NK-92 treated with Interleukin-12 subunit alpha and Interleukin-12 subunit beta, amount 100 ng/mL, for 24 hours (cell line): ENCODE data around the gene OTX1.

Experiments
- DNase-seq: peaks from one replicate; lab custom pipeline; 2025; lab: John Stamatoyannopoulos, UW

The OTX1 gene

DNA sequence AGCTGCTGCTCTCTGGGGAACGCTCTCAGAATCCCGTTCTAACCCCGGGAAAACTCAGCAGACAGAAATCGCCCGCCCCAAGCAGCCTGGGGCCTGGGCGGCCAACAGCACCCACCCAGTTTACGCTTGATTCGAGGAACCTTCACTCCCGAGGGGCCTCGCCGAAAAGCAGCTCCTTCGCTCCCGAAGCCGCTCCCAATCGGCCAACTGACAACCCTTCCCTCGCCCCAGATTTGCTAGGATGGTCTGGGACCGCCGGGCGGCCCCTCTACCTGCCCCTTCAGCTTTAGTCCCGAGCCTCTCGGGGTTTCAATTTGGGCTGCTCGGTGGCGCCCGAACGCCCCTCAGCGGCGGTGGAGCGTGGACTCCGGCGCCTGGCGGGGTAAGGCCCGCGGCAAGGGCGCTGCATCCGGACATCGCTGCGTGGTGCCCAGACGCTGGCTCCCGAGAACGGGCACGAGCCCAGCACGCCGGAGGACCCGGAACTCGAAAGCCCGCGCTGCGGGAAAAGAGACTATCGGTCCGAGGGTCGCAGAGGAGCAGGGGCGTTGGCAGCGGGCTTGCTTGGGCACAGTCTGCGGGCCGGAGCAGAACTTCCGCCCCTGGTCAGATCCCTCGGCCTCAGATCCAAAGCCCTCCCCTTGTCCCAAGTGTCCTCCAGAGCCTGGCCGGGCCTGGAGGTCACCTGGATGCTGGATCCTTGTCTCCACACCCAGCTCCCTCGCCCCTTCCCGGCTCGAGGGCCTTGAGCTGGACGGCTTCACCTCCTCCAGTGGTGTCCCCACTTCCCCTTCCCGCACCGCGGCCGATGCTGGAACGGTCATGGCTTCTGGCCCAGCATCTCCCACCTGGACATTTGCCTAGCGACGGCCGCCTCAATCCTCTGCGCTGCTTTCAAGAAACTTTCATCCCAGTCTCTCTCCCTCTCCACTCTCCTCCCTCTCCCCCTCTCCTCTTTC is 3.0 kb upstream of the OTX1 start:
- no peak for DNase-seq

DNA sequence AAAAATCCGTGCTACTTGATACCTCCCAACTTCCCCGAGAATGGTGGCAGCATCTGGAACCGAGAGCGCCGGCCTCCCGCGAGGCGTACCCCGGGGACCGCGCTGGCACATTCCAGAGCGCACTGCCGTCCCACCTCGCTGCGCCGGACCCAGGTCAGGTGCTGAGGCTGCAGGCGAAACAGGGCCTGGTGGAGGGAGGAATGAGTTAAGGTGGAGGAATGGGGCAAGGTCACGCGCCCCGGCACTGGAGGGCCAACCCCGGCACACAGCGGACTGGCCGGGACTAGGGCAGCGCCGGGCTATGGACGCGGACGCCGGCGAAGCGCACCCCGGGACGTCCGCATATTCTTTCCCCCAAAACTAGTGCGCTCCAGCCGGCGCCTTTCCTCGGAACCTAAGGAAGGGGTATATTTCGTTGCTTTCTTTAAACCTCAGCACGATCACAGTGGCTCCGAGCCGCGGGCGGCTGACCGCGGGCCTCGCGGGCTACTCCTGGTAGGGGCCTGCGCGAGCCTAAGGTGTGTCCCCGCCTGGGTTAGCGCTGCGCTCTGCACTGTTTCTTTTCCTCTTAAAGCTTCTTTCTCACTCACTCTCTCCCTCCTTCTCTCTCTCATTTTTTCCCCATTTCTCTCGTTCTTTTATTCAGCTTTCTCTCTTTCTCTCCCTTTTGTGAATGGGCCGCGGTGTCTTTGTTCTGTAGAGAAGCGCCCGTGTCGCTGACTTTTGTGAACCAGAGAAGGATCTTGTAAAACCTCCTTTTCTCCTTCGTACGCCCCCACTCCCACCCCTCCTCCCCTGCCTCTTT is 2.1 kb upstream of the OTX1 start:
- DNase-seq: no peak

GRCh38 chr2:63049211-63049969 is 1.2 kb upstream of the OTX1 start:
- no peak for DNase-seq

- DNase-seq: no peak
Measured at GRCh38 chr2:63049970-63050333, 678 bp upstream of the OTX1 start.

DNA sequence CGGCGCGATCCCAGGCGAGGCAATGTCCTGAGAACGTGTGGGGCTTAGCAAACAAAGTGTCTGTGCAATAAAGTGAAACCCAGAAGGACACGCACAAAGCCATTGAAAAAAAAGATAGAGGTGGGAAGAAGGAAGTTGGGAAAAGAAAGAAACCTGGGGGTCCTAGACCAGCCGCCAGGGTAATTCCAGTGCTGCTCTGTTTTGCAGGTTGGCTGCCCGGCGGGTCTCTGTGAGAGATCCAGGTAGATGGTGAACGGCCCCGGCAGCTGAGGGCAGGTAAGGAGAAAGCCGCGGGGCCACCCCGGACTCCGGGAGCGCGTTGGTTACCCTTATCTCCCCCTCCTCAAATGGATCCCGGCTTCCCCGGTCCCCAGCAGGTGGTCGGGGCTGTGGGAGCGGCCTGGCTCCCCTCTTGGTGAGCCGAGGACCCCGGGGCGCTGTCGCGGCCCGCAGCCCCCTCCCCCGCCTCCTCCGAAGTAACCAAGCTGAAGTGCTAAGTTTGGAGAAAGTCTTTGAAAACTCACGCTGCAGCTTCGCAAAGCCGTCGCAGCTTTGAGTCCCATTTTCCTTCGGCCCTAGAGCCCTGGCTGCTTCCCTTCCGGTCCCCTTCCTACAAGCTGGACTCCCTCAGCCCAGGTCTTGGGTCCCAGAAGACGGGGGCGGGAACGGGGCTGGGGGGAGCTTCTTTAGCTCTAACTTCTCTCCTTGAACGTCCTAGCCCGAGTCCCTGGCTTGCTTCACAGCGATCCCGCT is 588 bp downstream of the OTX1 start:
- DNase-seq: no peak

DNA sequence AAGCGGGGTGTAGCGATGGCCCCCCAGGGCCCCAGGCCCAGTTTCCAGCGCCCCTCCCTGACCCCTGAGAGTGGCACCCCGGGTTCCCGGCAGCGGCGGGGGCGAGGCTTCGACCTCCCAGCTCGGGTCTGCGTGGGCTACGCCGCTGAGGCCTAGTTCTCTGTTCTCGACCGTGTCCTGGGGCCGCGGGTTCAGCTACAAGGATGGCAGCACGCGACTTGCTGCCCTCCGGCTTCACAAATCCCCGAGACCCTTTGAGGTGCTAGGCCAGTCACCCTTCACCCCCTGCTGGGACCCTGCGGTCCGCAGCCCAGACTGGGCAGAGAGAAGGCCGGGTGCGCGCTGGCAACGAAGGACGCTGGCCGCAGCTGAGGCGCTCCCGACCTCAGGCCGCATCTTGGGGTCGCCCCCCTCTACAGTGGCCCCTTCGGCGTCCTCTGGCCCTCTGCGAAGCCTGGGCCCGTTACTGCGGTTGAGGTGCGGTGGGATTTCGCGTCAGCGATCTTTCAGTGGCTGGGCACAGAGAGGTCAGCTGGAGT is 1.2 kb downstream of the OTX1 start:
- no peak for DNase-seq

DNA sequence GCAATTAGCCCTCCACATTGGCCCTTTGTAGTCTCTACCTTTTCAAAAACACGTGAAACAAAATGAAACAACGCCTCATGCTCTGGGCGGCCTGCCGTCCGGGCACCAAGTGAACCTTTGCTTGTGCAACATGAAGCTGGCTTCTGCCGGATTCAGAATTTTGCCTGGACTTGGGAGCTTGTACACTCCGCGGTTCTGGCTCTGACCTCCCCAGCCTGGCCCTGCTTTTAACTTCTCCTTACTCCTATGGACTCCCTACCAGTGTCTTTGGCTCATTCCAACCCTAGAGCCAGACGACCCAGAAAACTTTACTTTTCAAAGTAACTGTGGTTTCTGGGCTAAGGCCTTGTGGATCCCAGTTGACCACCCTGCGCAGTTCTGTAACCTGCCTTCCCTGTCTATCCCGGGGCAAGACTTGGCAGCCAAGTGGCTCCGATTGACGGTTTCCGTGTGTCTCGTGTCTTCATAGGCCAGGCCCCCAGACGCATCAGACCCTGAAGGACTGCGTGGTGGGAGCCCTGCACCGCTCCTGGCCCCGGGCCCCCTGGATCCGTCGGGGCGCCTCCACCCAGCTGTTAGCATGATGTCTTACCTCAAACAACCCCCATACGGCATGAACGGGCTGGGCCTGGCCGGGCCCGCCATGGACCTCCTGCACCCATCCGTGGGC is 1.9 kb downstream of the OTX1 start:
- DNase-seq: no peak

DNA sequence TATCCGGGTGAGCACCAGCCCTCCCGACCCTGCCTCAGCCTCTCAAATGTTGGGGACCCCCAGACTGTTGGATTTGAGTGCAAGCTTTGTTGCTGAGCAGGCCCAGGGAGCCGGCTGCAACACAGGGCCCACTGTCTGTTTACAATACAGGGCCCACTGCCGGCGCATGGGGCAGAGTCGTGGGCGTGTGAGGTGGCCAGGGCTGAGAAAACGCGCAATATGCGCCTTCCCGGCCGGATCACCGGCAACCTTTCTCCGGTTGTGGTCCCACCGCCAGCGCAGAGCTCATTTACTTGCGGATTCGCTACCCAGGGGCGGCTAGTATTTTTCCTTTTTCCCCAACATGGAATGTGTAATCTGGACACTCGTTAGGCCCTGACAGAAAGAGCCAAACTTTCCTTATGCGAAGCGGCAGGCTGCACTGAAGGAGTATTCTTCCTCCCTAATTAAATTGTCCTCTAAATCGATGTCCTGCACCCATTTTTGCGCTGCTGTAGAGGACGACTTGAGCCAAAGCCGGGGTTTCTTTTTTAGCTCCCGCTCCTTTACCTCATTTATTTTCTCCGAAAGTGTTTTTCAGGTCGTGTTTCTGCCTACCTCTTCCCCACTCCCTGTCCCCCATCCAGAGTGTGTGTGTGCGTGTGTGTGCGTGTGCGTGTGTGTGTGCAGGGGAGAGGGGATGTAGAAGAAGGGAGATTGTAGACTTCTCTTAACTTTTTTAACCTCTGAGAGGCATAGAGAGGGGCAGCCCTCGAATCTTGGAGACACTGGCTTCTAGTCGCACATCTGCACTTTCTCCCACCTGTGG is 2.7 kb downstream of the OTX1 start:
- DNase-seq: no peak

DNA sequence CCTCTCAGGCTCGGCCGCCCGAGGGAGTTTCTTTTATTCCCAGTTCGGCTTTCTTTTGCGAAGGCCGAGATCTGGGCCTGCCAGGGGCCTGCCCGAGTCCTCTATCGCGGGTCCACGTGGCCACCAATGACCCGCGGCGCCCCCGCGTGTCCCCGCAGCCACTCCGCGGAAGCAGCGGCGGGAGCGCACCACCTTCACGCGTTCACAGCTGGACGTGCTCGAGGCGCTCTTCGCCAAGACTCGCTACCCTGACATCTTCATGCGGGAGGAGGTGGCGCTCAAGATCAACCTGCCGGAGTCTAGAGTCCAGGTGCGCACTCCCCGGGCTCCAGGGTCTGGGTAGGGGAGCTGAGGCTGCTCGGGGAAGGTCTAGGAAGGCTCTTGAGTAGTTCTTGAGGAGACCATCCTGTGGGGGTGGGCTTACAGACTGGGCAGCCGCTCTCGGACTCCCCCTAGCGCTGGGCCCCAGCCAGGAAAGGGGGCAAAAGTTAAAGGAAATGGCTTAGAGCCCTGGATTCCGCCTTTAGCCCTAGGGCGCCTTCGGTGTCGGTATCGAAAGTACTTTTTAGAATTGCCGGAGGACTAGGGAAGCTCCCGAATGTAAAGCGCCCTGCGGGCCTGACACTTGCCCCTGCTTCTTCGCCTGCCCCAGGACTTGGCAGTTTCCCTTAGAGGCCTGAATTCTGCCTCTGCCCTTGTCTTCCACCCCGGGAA is 3.4 kb downstream of the OTX1 start:
- DNase-seq: no peak

GRCh38 chr2:63054841-63055225 is 4.2 kb downstream of the OTX1 start:
- DNase-seq: no peak

DNA sequence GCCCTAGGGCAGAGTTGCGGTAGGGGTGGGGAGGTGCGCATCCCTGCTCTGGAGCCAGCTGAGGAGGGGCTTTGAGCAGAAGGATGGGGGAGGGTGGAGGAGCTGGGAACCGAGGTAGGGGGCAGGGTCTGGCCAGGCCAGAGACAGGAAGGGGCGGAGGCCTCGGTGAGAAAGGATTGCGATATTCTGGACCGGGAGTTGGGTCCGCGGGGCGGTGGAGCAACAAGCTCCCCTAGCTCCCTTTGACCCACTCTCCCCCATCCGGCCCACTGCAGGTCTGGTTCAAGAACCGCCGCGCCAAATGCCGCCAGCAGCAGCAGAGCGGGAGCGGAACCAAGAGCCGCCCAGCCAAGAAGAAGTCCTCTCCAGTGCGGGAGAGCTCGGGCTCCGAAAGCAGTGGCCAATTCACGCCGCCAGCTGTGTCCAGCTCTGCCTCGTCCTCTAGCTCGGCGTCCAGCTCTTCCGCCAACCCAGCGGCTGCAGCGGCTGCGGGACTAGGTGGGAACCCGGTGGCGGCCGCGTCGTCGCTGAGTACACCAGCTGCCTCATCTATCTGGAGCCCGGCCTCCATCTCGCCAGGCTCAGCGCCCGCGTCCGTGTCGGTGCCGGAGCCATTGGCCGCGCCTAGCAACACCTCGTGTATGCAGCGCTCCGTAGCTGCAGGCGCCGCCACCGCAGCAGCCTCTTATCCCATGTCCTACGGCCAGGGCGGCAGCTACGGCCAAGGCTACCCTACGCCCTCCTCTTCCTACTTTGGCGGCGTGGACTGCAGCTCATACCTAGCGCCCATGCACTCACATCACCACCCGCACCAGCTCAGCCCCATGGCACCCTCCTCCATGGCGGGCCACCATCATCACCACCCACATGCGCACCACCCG is 4.8 kb downstream of the OTX1 start:
- DNase-seq: no peak

DNA sequence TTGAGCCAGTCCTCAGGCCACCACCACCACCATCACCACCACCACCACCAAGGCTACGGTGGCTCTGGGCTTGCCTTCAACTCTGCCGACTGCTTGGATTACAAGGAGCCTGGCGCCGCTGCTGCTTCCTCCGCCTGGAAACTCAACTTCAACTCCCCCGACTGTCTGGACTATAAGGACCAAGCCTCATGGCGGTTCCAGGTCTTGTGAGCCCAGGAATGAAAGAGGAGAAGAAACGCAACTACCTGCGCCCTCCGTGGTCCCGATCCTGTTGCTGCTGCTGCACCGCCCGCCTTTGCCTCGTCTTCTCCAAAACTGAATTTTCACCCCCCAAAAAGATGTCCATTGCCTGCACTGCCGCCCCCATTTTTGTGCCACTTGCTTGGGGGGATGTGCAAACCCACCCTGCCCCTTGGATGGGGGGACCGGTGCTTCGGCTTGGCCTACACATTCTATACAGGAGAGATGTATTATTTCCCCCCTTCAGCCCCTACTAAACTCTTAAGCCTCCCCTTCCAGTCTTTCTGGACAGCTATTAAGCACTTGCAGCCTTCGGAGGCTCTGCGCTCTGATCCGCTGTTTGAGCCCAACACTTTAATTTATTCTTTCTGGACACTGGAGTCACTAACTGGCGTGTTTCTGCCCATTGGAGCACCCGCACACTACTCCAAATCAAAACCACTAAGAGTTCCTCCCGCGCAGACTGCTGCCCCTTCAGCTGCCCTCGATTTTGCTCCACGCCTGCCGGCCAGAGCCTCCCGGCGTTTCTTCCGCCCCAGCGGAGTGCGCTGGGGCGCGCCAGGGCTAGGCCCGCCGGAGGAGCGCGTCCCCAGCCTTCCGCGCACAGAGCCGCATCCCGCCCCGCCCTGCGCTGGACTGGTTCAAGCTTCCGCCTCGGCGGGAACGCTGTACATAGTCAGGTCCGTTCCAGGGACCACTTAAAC is 5.7 kb downstream of the OTX1 start:
- DNase-seq: no peak

- DNase-seq: no peak
Measured at GRCh38 chr2:63057249-63058143, 6.9 kb downstream of the OTX1 start.

GRCh38 chr2:63058144-63058920 is 7.7 kb downstream of the OTX1 start:
- no peak for DNase-seq
